WTC11 (cell line): ENCODE results near the gene ARHGAP18.

Source experiments
- ATF2 ChIP-seq: sonication (generic); formaldehyde crosslinking; IDR thresholded peaks from 2 replicates; pipeline ENCODE4 v1.8.1; 2022; ENCODE audit warnings: low read depth, missing genetic modification reagents, borderline replicate concordance
- CBFB ChIP-seq: sonication (generic); formaldehyde crosslinking; IDR thresholded peaks from 2 replicates; pipeline ENCODE4 v1.8.1; 2022; ENCODE audit warnings: mild to moderate bottlenecking, low read depth, missing genetic modification reagents
- CTCF ChIP-seq: fragments of 200-600 bp; IDR thresholded peaks from 2 replicates; pipeline ENCODE4 v1.8.0; 2022; ENCODE audit warnings: antibody characterized with exemption
- GABPB1 ChIP-seq: sonication (generic); formaldehyde crosslinking; IDR thresholded peaks from 2 replicates; pipeline ENCODE4 v1.8.1; 2023; ENCODE audit warnings: mild to moderate bottlenecking, missing genetic modification reagents
- MAX ChIP-seq: sonication (generic); formaldehyde crosslinking; IDR thresholded peaks from 2 replicates; pipeline ENCODE4 v1.8.0; 2022; ENCODE audit warnings: mild to moderate bottlenecking, missing genetic modification reagents
- MLX ChIP-seq: sonication (generic); formaldehyde crosslinking; IDR thresholded peaks from 2 replicates; pipeline ENCODE4 v1.8.1; 2023; ENCODE audit warnings: mild to moderate bottlenecking, missing genetic modification reagents, moderate library complexity
- NR3C1 ChIP-seq: sonication (generic); formaldehyde crosslinking; conservative IDR thresholded peaks from 2 replicates; pipeline ENCODE4 v1.8.1; 2023; ENCODE audit warnings: low read depth, mild to moderate bottlenecking, missing genetic modification reagents
- SMAD4 ChIP-seq: sonication (generic); formaldehyde crosslinking; IDR thresholded peaks from 2 replicates; pipeline ENCODE4 v1.8.0; 2022; ENCODE audit warnings: mild to moderate bottlenecking, missing genetic modification reagents
- SP1 ChIP-seq: sonication (generic); formaldehyde crosslinking; conservative IDR thresholded peaks from 2 replicates; pipeline ENCODE4 v1.8.1; 2022; ENCODE audit warnings: missing genetic modification reagents
- STAT6 ChIP-seq: sonication (generic); formaldehyde crosslinking; conservative IDR thresholded peaks from 2 replicates; pipeline ENCODE4 v1.8.1; 2023; ENCODE audit warnings: mild to moderate bottlenecking, low read depth, missing genetic modification reagents, moderate library complexity
- TEAD1 ChIP-seq: sonication (generic); formaldehyde crosslinking; IDR thresholded peaks from 2 replicates; pipeline ENCODE4 v1.8.0; 2022; ENCODE audit warnings: mild to moderate bottlenecking, missing genetic modification reagents
- TEAD4 ChIP-seq: sonication (generic); formaldehyde crosslinking; IDR thresholded peaks from 2 replicates; pipeline ENCODE4 v1.8.0; 2022; ENCODE audit warnings: mild to moderate bottlenecking, missing genetic modification reagents
- TP53 ChIP-seq: sonication (generic); formaldehyde crosslinking; IDR thresholded peaks from 2 replicates; pipeline ENCODE4 v1.8.1; 2023; ENCODE audit warnings: mild to moderate bottlenecking, missing genetic modification reagents
- USF2 ChIP-seq: sonication (generic); formaldehyde crosslinking; IDR thresholded peaks from 2 replicates; pipeline ENCODE4 v1.8.1; 2023; ENCODE audit warnings: mild to moderate bottlenecking, missing genetic modification reagents, moderate library complexity

GRCh38 chr6:129662980-129663431 is 47.0 kb downstream of the ARHGAP18 start:
- TF ChIP-seq MAX (CRISPR knock-in tag) (no peak), SMAD4 (CRISPR knock-in tag) (no peak), GABPB1 (CRISPR knock-in tag) (no peak), CTCF (no peak), TEAD1 (CRISPR knock-in tag) (no peak), TEAD4 (CRISPR knock-in tag) (no peak), ATF2 (no peak), MLX (CRISPR knock-in tag) (no peak), STAT6 (CRISPR knock-in tag) (no peak), SP1 (CRISPR knock-in tag) (no peak), NR3C1 (no peak), USF2 (no peak), CBFB (CRISPR knock-in tag) (no peak), TP53 (CRISPR knock-in tag) (no peak)
